WTC11 (cell line): ENCODE results near the gene ARMC10. TPM values are rescaled to one million over a fixed set of nuclear protein-coding genes. Genes with fewer than 3 reads are reported as not detected.
"Not testable (repeated sequence)": the region's sequence is repeated elsewhere in the genome, so short reads cannot be mapped to it uniquely, and the experiment has no call there.

ENCODE experiments used
- ATAC-seq: fragments of 200-7000 bp; cut with Tn5 transposase; 2 replicates; pipeline ENCODE4 v1.10.0; 2021; ENCODE audit warnings: mild to moderate bottlenecking, moderate library complexity
- CTCF ChIA-PET: fragments of 300-600 bp; sonication (Branson Sonifier 250); formaldehyde crosslinking; loops from one replicate; lab custom pipeline; 2021; ENCODE audit warnings: antibody characterized with exemption; lab: Charles Lee
- POLR2A ChIA-PET: fragments of 350-600 bp; sonication (Branson Sonifier 250); formaldehyde crosslinking; loops from one replicate; lab custom pipeline; 2021; ENCODE audit warnings: antibody characterized with exemption; lab: Charles Lee
- DNase-seq: peaks from one replicate; pipeline ENCODE4 v3.0.0; 2021; ENCODE audit warnings: low spot score
- H3K27ac Mint-ChIP-seq: 2 replicates; pipeline ENCODE4 v1.8.0; 2021; ENCODE audit warnings: mixed read lengths
- H3K27me3 Mint-ChIP-seq: 2 replicates; pipeline ENCODE4 v1.8.0; 2021; ENCODE audit warnings: low read depth, mild to moderate bottlenecking, moderate library complexity, mixed read lengths
- H3K36me3 Mint-ChIP-seq: 2 replicates; pipeline ENCODE4 v1.8.0; 2021; ENCODE audit warnings: mixed read lengths
- H3K4me1 Mint-ChIP-seq: 2 replicates; pipeline ENCODE4 v1.8.0; 2022; ENCODE audit warnings: mixed read lengths
- H3K4me3 Mint-ChIP-seq: 2 replicates; pipeline ENCODE4 v1.8.0; 2021; ENCODE audit warnings: mild to moderate bottlenecking, moderate library complexity, mixed read lengths
- H3K9me3 Mint-ChIP-seq: 2 replicates; pipeline ENCODE4 v1.8.0; 2021; ENCODE audit warnings: mixed read lengths
- FOXK1 ChIP-seq: sonication (generic); formaldehyde crosslinking; IDR thresholded peaks from 2 replicates; pipeline ENCODE4 v1.8.0; 2022; ENCODE audit warnings: mild to moderate bottlenecking, moderate library complexity, missing genetic modification reagents
- GRHL2 ChIP-seq: fragments of 250-450 bp; sonication (Bioruptor Pico); IDR thresholded peaks from 2 replicates; pipeline ENCODE4 v1.8.0; 2022; ENCODE audit warnings: mild to moderate bottlenecking, moderate library complexity; ENCODE audit not compliant: insufficient replicate concordance, severe bottlenecking
- IRF2 ChIP-seq: sonication (generic); formaldehyde crosslinking; IDR thresholded peaks from 2 replicates; pipeline ENCODE4 v1.8.0; 2022; ENCODE audit warnings: low read depth, missing genetic modification reagents, borderline replicate concordance
- MLX ChIP-seq: sonication (generic); formaldehyde crosslinking; IDR thresholded peaks from 2 replicates; pipeline ENCODE4 v1.8.1; 2023; ENCODE audit warnings: mild to moderate bottlenecking, missing genetic modification reagents, moderate library complexity
- MXD4 ChIP-seq: fragments of 250-450 bp; sonication (Bioruptor Pico); IDR thresholded peaks from 2 replicates; pipeline ENCODE4 v1.8.0; 2021; ENCODE audit warnings: mild to moderate bottlenecking, moderate library complexity, borderline replicate concordance
- NFE2L1 ChIP-seq: sonication (generic); formaldehyde crosslinking; IDR thresholded peaks from 2 replicates; pipeline ENCODE4 v1.8.1; 2023; ENCODE audit warnings: missing genetic modification reagents
- PREB ChIP-seq: sonication (generic); formaldehyde crosslinking; IDR thresholded peaks from 2 replicates; pipeline ENCODE4 v1.8.1; 2022; ENCODE audit warnings: mild to moderate bottlenecking, missing genetic modification reagents, moderate library complexity, borderline replicate concordance
- TP53 ChIP-seq: sonication (generic); formaldehyde crosslinking; IDR thresholded peaks from 2 replicates; pipeline ENCODE4 v1.8.1; 2023; ENCODE audit warnings: mild to moderate bottlenecking, missing genetic modification reagents
- ZNF512 ChIP-seq: sonication (generic); formaldehyde crosslinking; IDR thresholded peaks from 2 replicates; pipeline ENCODE4 v1.8.1; 2022; ENCODE audit warnings: missing genetic modification reagents, borderline replicate concordance
- total RNA-seq: library from RNA; stranded (reverse); gene quantifications from 3 replicates; pipeline ENCODE4 v1.2.3, GENCODE V29; 2021
- TF ChIP-seq, protein P1 (sequence below): sonication (generic); formaldehyde crosslinking; IDR thresholded peaks from 2 replicates; pipeline ENCODE4 v1.8.1; 2022; ENCODE audit warnings: low read depth, mild to moderate bottlenecking, moderate library complexity, missing genetic modification reagents, borderline replicate concordance

The ARMC10 gene
- total RNA-seq, 1 experiment from 2014 or later = 35.4 TPM

GRCh38 chr7:103037476-103037822 lies 37.5 kb upstream of the ARMC10 start (continued):
- TF ChIP-seq PREB (CRISPR knock-in tag) (no peak), NFE2L1 (no peak), GRHL2 (CRISPR knock-in tag) (no peak), IRF2 (CRISPR knock-in tag) (no peak), ZNF512 (CRISPR knock-in tag) (no peak), TP53 (CRISPR knock-in tag) (no peak), MLX (CRISPR knock-in tag) (no peak)
- TF ChIP-seq, protein P1, sequence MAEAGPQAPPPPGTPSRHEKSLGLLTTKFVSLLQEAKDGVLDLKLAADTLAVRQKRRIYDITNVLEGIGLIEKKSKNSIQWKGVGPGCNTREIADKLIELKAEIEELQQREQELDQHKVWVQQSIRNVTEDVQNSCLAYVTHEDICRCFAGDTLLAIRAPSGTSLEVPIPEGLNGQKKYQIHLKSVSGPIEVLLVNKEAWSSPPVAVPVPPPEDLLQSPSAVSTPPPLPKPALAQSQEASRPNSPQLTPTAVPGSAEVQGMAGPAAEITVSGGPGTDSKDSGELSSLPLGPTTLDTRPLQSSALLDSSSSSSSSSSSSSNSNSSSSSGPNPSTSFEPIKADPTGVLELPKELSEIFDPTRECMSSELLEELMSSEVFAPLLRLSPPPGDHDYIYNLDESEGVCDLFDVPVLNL (CRISPR knock-in tag) = no peak

- TF ChIP-seq FOXK1 (CRISPR knock-in tag) = peak; percentile 83
- DNase-seq (peak; percentile 72), ATAC-seq (peak; percentile 71)
- Mint-ChIP-seq H3K9me3 (peaks cover 52% of the 10 kb centered on the region), H3K36me3 (peaks cover 34% of the 10 kb centered on the region)
- H3K4me1 Mint-ChIP-seq, H3K27ac Mint-ChIP-seq, POLR2A ChIA-PET, H3K27me3 Mint-ChIP-seq, H3K4me3 Mint-ChIP-seq: not testable (repeated sequence)
- CTCF ChIA-PET = interaction anchor here (1.7 kb wide), 1 partner anchor 24 kb away, joined by 14 read pairs; no protein-coding TSS in a partner anchor
Measured at GRCh38 chr7:103037823-103038739, 36.9 kb upstream of the ARMC10 start.

DNA sequence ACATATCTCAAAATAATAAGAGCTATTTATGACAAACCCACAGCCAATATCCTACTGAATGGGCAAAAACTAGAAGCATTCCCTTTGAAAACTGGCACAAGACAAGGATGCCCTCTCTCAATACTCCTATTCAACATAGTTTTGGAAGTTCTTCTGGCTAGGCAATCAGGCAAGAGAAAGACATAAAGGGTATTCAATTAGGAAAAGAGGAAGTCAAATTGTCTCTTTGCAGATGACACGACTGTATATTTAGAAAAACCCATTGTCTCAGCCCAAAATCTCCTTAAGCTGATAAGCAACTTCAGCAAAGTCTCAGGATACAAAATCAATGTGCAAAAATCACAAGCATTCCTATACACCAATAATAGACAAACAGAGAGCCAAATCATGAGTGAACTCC lies 33.1 kb upstream of the ARMC10 start:
- H3K4me1 Mint-ChIP-seq, CTCF ChIA-PET, POLR2A ChIA-PET, H3K27me3 Mint-ChIP-seq, H3K4me3 Mint-ChIP-seq, H3K27ac Mint-ChIP-seq, ATAC-seq, DNase-seq: not testable (repeated sequence)
- peaks cover 57% of the 10 kb centered on the region for H3K36me3 Mint-ChIP-seq
- peaks cover 71% of the 10 kb centered on the region for H3K9me3 Mint-ChIP-seq

DNA sequence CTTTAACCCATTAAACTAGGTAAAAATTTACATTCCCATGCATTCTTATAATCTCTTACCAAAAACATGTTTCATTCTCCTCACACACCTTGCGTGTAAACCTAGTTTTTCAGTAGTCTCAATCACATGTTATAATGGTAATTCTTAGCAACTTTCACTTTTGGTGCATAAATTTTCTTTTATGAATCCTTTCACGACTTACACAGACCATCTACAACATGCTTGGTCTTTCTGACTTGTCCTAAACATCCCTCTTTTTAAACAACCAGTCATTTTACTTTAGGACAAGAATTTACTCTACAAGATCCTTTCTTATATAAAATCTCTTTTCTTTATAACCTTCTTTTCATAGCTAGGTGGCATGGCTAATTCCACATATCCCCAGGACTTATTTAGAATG lies 26.1 kb upstream of the ARMC10 start:
- no peak for ATAC-seq
- H3K36me3 Mint-ChIP-seq = peaks cover 75% of the 10 kb centered on the region

More for the DNA sequence above, 26.1 kb upstream of the ARMC10 start:
- no peak for TF ChIP-seq PREB (CRISPR knock-in tag)
- TF ChIP-seq MXD4 (CRISPR knock-in tag) = no peak
- TF ChIP-seq, all 79 proteins: peak for 0
- DNase-seq = no peak
- Mint-ChIP-seq H3K27ac (no peak overlapping the region), H3K9me3 (peaks cover 77% of the 10 kb centered on the region), H3K4me3 (no peak overlapping the region), H3K27me3 (peaks cover 5% of the 10 kb centered on the region; the same call in 1 of the 2 replicates), H3K4me1 (no peaks in the 10 kb centered on the region)
- ChIA-PET CTCF (no interaction called here), POLR2A (no interaction called here)
